Neural cell (in vitro differentiated cells): Measurements from ENCODE around the gene ROS1. TPM values are rescaled to one million over a fixed set of nuclear protein-coding genes. Genes with fewer than 3 reads are reported as not detected.

Experiments
- H2AFZ ChIP-seq: fragments of 200-600, 300-800 bp; sonication (generic), shearing (Covaris generic); 2 replicates; pipeline ENCODE4 v1.6.0; 2014; ENCODE audit warnings: low read depth, mild to moderate bottlenecking, antibody characterized with exemption, low read length, moderate library complexity
- H3F3A ChIP-seq: fragments of 200-600 bp; shearing (Covaris generic); 2 replicates; pipeline ENCODE4 v1.6.1; 2016; ENCODE audit warnings: mild to moderate bottlenecking, moderate library complexity, mixed read lengths, antibody characterized with exemption, low read length; ENCODE audit not compliant: insufficient read depth, poor library complexity, severe bottlenecking
- H3K27ac ChIP-seq: fragments of 200-600, 300-800 bp; sonication (generic), shearing (Covaris generic); 2 replicates; pipeline ENCODE4 v1.5.1; 2014; ENCODE audit warnings: mild to moderate bottlenecking, low read length, moderate library complexity
- H3K27me3 ChIP-seq: fragments of 300-800, 200-600 bp; sonication (generic), shearing (Covaris generic); 2 replicates; pipeline ENCODE4 v1.6.0; 2014; ENCODE audit warnings: mild to moderate bottlenecking, low read depth, low read length, moderate library complexity; ENCODE audit not compliant: insufficient read depth
- H3K36me3 ChIP-seq: fragments of 300-800, 200-600 bp; sonication (generic), shearing (Covaris generic); 2 replicates; pipeline ENCODE4 v1.5.1; 2014; ENCODE audit warnings: mild to moderate bottlenecking, antibody characterized with exemption, low read length, moderate library complexity; ENCODE audit not compliant: insufficient read depth
- H3K4me2 ChIP-seq: fragments of 300-800, 200-600 bp; sonication (generic), shearing (Covaris generic); 2 replicates; pipeline ENCODE4 v1.6.0; 2014; ENCODE audit warnings: mild to moderate bottlenecking, low read length
- H3K4me3 ChIP-seq: fragments of 300-800, 200-600 bp; sonication (generic), shearing (Covaris generic); 2 replicates; pipeline ENCODE4 v1.5.1; 2014; ENCODE audit warnings: mild to moderate bottlenecking, low read length, moderate library complexity
- H3K79me2 ChIP-seq: fragments of 200-600 bp; shearing (Covaris generic); replicated peaks from 2 replicates; pipeline ENCODE4 v1.6.0; 2014; ENCODE audit warnings: mild to moderate bottlenecking, low read length, moderate library complexity; ENCODE audit not compliant: insufficient read depth
- H3K9ac ChIP-seq: fragments of 300-800, 200-600 bp; sonication (generic), shearing (Covaris generic); 2 replicates; pipeline ENCODE4 v1.6.1; 2016; ENCODE audit warnings: mild to moderate bottlenecking, low read length, mixed read lengths
- H3K9me2 ChIP-seq: fragments of 200-600 bp; shearing (Covaris generic); 2 replicates; pipeline ENCODE4 v1.6.1; 2016; ENCODE audit warnings: mild to moderate bottlenecking, low read length, mixed read lengths; ENCODE audit not compliant: insufficient read depth
- H3K9me3 ChIP-seq: fragments of 200-600, 300-800 bp; sonication (generic), shearing (Covaris generic); 2 replicates; pipeline ENCODE4 v1.6.1; 2016; ENCODE audit warnings: mild to moderate bottlenecking, mixed run types, low read length, moderate library complexity, mixed read lengths
- H4K20me1 ChIP-seq: fragments of 200-600 bp; shearing (Covaris generic); 2 replicates; pipeline ENCODE4 v1.6.1; 2016; ENCODE audit warnings: mild to moderate bottlenecking, mixed run types; ENCODE audit not compliant: insufficient read depth
- CTCF ChIP-seq: fragments of 450-650 bp; IDR thresholded peaks from 2 replicates; pipeline ENCODE4 v1.5.1; 2014; ENCODE audit warnings: antibody characterized with exemption, mild to moderate bottlenecking, moderate library complexity; ENCODE audit not compliant: poor library complexity, severe bottlenecking
- EZH2 ChIP-seq: fragments of 200-600, 300-800 bp; shearing (Covaris generic), sonication (generic); IDR thresholded peaks from 2 replicates; pipeline ENCODE4 v1.6.1; 2014; ENCODE audit warnings: antibody characterized with exemption, low read length, borderline replicate concordance, mild to moderate bottlenecking; ENCODE audit not compliant: insufficient read depth, poor library complexity, severe bottlenecking
- MXI1 ChIP-seq: fragments of 450-650 bp; conservative IDR thresholded peaks from 2 replicates; pipeline ENCODE4 v1.6.1; 2014; ENCODE audit warnings: antibody characterized with exemption, mild to moderate bottlenecking; ENCODE audit not compliant: poor library complexity, severe bottlenecking
- POLR2AphosphoS5 ChIP-seq: IDR thresholded peaks from 2 replicates; pipeline ENCODE4 v1.6.1; 2012
- RAD21 ChIP-seq: fragments of 450-650 bp; conservative IDR thresholded peaks from 2 replicates; pipeline ENCODE4 v1.6.1; 2014; ENCODE audit warnings: antibody characterized with exemption, mild to moderate bottlenecking, moderate library complexity
- SMC3 ChIP-seq: fragments of 450-650 bp; conservative IDR thresholded peaks from 2 replicates; pipeline ENCODE4 v1.6.1; 2014; ENCODE audit warnings: antibody characterized with exemption, mild to moderate bottlenecking, moderate library complexity; ENCODE audit not compliant: poor library complexity
- polyA plus RNA-seq: library from polyadenylated mRNA; depleted of rRNA; stranded (reverse); fragments of >200 nt; gene quantifications from 2 replicates; pipeline ENCODE4 v1.2.3, GENCODE V29; 2014

The ROS1 gene
- polyA plus RNA-seq, 1 donor from 2014 or later: not detected

- H3K9me3 ChIP-seq: no peaks in the 10 kb centered on the region
- no peaks in the 10 kb centered on the region for H3K27me3 ChIP-seq
- TF ChIP-seq MXI1 (no peak), POLR2AphosphoS5 (no peak), SMC3 (no peak), EZH2 (no peak)
- H3K9ac ChIP-seq: no peak overlapping the region
- no peak overlapping the region for H3K4me3 ChIP-seq
- no peaks in the 10 kb centered on the region for H4K20me1 ChIP-seq
- H3F3A ChIP-seq: no peaks in the 10 kb centered on the region
- no peak overlapping the region for H3K4me2 ChIP-seq
- no peak overlapping the region for H3K27ac ChIP-seq
- no peaks in the 10 kb centered on the region for H3K36me3 ChIP-seq
- no peaks in the 10 kb centered on the region for H3K79me2 ChIP-seq
- no peaks in the 10 kb centered on the region for H3K9me2 ChIP-seq
- no peak overlapping the region for H2AFZ ChIP-seq
Observed at GRCh38 chr6:117326396-117326795, 99.3 kb downstream of the ROS1 start.

GRCh38 chr6:117317261-117317660 is 108.5 kb downstream of the ROS1 start:
- peak; percentile 36 for TF ChIP-seq SMC3
- TF ChIP-seq CTCF: peak; percentile 49
- no peak for TF ChIP-seq EZH2
- peak; percentile 43 for TF ChIP-seq RAD21
- no peak for TF ChIP-seq MXI1
- H3K27ac ChIP-seq: no peak overlapping the region
- no peak overlapping the region for H3K4me3 ChIP-seq
- H3K27me3 ChIP-seq: no peaks in the 10 kb centered on the region
- no peaks in the 10 kb centered on the region for H3K9me3 ChIP-seq
- no peaks in the 10 kb centered on the region for H3K79me2 ChIP-seq
- H3K4me2 ChIP-seq: no peak overlapping the region
- no peaks in the 10 kb centered on the region for H3F3A ChIP-seq
- H4K20me1 ChIP-seq: no peaks in the 10 kb centered on the region
- no peaks in the 10 kb centered on the region for H3K36me3 ChIP-seq
- no peak overlapping the region for H3K9ac ChIP-seq
- H3K9me2 ChIP-seq: no peaks in the 10 kb centered on the region
- no peak overlapping the region for H2AFZ ChIP-seq

- no peaks in the 10 kb centered on the region for H3F3A ChIP-seq
- H4K20me1 ChIP-seq: no peaks in the 10 kb centered on the region
- H3K27me3 ChIP-seq: no peaks in the 10 kb centered on the region
- H3K9ac ChIP-seq: no peak overlapping the region
- H3K4me3 ChIP-seq: no peak overlapping the region
- no peaks in the 10 kb centered on the region for H3K9me2 ChIP-seq
- TF ChIP-seq MXI1 (no peak), CTCF (no peak), SMC3 (no peak), POLR2AphosphoS5 (no peak), EZH2 (no peak)
- no peaks in the 10 kb centered on the region for H3K36me3 ChIP-seq
- no peak overlapping the region for H3K4me2 ChIP-seq
- H2AFZ ChIP-seq: no peak overlapping the region
- no peaks in the 10 kb centered on the region for H3K9me3 ChIP-seq
- no peak overlapping the region for H3K27ac ChIP-seq
- H3K79me2 ChIP-seq: no peaks in the 10 kb centered on the region
Observed at GRCh38 chr6:117311726-117312125, 114.0 kb downstream of the ROS1 start.
